GM10847 (cell line): ENCODE measurements around the gene TMCC1.

Experiments used
- POLR2A ChIP-seq: IDR thresholded peaks from 2 replicates; pipeline ENCODE4 v1.6.1; 2011; ENCODE audit not compliant: insufficient read length; ENCODE audit errors: extremely low read depth

TMCC1 gene

DNA sequence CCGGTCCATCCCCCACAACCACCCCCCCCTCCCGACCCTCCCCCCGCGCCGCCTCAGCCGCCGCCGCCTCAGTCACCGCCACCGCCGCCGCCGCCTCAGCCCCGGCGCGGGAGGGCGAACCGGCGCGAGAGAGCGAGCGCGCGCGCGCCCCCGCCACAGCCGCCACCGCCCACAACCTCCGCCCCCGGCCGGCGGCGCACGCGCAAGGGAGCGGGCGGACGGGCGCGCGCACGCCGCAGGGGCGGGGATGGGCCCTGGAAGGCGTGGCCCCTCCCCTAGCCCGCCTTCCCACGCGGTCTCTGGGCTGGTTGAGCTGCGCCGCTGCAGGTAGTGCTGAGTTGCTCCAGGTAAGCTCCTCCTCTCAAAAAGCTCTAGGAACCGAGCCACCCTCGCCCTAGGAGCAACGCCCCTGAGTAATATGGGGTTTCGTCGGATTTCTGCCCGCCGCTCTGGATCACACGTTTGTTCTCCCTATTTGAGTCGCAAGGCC is at the start of gene TMCC1:
TSS of gene TMCC1 (minus strand) at position 131 of the 490 bp plus-strand sequence.
- peak; percentile 63 for TF ChIP-seq POLR2A

DNA sequence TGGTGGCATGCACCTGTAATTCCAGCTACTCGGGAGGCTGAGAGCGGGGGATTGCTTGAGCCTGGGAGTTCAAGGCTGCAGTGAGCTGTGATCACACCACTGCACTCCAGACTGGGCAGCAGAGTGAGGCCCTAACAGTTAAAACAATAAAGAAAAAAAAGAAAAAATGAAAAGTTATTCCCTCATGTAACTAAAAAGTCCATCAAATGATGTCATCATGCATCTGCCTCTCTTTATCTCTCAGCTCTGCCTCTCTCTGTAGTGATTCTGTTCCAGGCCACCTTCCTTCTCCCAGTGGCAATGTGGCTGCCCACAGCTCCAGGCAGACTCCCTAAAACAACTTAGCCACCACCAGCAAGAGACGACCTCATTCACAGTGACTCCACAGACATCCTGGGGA is 49.5 kb upstream of the TMCC1 start:
- no peak for TF ChIP-seq POLR2A

DNA sequence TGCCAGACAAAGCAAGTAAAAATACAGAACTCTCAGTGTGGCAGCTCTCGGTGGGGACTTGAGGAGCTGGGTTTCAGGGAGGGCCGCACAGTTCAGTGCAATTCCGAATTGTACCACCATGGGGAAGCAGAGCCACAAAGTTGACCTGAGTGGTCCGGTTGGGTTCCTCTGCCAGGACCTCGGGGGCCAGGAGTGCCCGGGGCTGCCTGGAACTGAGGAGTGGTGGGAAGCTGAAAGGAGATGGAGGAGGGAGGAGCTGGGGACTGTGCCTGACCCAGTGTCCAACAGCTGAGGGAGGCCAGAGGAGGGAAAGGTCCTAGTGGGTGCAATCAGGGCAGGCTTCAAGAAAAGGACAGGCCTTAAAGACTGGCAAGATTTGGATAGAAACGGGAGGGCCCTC is 48.8 kb upstream of the TMCC1 start:
- TF ChIP-seq POLR2A = no peak

DNA sequence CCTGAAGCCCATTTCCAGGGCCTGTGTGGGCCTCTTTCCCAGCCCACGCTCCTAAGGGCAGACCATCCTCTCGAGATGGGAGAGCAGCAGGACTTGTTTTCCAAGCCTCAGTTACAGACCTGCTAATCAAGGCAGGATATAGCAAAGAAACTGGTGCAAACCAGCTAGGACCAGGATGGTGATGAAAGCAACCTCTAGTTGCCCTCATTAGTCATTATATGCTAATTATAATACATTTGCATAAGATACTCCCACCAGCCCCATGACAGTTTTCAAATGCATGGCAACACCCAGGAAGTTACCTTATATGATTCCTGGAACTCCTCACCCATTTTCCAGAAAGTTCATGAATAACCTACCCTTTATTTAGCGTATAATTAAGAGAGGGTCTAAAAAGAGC is 46.6 kb upstream of the TMCC1 start:
- TF ChIP-seq POLR2A = no peak

DNA sequence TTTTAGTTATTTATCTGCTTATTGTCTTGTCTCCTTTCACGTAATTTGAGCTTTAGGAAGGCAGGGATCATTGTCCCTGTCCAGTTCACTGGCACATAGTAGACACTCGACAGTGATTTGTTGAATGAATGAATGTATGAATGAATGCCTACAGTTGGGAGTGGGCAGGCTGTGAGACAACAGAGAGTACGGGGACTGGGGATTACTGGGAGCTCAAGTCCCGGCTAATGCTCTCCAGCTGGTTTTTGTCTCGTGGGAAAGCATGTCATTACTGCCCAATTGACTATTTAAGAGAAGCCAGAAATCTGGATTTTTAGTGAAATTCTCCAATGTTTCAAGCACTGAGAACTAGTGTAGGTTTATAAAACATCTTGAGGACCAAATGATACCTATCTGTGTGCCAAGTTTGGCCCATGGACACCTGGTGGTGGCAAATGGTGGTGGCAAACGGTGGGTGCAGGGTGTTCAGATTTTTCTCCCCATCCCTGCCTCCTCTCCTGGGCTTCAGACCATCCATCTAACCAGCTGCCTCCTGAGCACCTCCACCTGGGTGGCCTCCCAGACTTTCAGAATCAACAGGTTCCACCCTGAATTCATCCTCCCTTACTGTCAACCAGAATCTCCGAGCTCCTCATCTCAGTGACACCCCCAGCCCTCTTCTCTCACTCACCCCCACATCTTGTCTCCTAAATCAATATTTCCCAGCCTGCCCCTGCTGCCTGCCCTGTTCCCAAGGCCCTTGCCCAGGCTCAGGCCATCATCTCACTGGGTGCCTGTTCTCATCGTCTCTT is 44.8 kb upstream of the TMCC1 start:
- no peak for TF ChIP-seq POLR2A

DNA sequence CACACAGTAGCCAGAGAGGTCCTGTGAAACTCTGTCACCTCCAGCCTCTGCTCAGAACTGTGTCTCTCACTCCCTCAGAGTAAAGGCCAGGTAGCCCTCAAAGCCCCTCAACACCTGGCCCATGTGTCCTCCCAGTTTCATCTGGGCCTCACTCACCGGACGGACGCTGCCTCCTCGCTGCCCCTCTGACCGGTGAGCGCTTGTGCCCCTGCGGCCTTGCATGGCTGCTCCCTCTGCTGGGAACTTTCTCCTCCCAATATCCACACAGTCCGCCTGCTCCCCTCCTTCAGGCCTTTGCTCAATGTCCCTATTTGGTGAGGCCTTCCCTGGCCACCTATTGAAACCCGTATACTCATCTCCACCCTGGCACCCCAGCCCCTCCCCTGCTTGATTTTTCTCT is 44.2 kb upstream of the TMCC1 start:
- TF ChIP-seq POLR2A = no peak

DNA sequence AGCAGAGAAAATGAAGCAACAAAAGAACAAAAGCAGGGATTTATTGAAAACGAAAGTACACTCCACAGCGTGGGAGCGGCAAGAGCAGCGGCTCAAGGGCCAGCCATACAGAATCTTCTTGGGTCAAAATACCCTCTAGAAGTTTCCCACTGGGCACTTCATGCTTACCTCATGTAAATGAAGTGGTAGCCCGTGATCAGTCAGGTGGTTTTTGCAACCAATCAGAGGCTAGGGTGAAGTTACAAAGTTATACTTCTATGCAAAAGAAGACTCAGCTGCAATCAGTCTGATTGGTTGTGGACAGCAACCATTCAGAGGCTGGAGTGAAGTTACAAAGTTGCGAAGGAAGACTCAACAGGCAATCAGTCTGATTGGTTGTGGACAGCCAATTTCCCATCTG is 43.2 kb upstream of the TMCC1 start:
- TF ChIP-seq POLR2A = no peak

DNA sequence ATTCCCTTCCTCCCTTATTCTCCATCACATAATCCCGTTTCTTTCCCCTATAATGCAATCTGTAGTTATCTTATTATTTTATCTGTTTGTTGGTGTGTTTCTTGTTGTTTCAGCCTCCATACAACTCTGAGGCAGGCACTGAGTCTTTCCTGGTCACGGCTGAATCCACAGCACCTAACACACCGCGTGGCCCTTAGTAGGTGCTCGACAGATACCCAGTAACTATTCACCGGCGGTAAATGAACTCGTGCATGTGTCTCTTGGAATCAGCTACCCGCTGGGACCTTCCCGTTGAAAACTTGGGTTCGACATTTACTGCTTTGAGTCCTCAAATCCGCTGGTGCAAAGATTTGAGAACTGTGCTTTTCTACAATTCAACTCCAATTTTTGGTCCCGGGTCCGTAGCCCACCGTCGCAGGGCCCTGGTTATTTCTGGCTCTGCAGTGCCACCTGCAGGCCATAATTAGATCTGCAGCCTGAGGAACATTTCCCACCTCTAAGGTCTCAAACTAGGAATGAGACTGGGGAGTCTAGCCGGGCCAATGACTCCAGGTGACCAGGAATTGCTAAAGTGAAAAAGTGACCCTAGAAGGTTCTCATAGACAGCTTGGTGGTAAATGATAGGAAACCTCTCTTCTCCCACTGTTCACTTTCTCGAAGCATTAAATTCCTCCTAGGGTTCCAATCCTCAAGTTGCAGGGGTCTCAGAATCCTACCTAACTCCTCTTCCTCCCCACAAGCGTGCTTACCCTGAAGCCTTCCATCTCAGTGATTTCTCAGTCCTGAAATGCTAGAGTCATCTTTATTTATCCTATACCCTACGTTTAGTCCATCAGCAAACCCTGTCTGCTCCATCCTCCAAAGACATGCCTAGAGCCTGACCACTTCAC is 41.0 kb upstream of the TMCC1 start:
- no peak for TF ChIP-seq POLR2A

DNA sequence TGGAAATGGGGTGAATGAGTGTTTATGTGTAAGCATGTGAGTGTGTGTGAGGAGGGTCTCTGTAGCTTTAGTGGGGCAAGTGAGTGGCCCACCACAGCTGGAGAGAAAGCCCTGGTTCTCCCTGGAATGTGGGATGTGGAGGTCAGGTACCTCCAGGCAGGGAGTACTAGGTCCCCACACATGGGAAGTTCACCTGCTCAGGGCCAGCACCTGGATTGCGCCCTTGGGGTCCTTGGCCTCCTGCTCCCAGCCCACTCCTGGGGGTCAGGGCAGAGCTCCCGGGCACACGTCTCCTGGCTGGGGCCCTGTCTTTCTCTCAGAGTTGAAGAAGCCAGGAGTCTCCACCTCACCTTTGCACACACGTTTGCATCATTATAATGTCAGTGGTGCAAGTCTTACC is 40.0 kb upstream of the TMCC1 start:
- no peak for TF ChIP-seq POLR2A

DNA sequence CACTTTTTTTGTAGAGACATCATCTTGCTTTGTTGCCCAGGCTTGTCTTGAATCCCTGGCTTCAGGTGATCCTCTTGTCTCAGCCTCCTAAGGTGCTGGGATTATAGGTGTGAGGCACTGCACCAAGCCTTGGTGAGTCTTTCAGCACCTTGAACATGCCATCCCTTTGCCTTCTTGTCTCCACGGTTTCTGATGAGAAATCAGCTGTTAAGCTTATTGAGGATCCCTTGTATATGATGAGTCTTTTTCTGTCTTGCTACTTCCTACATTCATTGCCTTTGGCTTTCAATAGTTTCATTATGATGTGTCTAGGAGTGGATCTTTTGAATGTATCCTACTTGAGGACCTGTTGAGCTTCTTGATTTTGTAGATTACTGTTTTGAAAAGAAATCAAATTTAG is 35.9 kb upstream of the TMCC1 start:
- no peak for TF ChIP-seq POLR2A

DNA sequence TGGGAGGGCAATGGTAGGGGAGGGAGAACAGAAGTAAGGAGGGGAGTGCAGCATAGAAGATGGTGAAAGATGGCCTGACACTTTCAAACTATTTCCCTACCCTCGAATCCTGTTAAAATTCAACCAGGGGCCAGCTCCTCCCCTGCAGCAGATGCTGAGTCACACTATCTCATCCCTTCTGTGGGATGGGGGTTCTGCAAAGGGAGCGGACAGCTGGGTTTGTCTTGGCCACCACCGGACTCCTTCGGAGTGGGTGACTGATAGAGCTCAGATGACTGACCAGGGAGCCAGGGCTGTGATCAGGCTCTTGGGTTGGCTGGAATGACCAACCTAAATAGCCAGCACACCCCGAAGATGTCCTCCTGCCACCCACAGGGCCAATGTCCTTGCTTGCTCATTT is 33.6 kb upstream of the TMCC1 start:
- no peak for TF ChIP-seq POLR2A

DNA sequence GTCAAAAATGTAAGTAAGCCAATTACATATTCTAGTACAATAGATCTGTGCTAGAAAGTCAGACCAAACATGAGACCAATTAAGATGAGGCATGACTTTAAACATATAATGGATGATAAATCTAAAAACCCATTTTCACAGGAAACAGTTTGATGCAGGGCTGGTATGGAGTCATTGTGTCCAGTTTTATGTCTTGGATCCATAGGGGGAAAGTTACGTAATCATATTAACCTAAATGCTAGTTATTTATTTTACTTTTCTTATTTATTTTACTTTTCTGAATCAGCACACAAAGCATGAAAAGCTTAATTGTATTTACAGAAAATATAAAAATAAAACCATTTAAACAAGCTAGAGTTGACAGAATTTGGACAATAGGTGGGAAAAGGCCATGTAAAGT is 26.3 kb upstream of the TMCC1 start:
- no peak for TF ChIP-seq POLR2A

DNA sequence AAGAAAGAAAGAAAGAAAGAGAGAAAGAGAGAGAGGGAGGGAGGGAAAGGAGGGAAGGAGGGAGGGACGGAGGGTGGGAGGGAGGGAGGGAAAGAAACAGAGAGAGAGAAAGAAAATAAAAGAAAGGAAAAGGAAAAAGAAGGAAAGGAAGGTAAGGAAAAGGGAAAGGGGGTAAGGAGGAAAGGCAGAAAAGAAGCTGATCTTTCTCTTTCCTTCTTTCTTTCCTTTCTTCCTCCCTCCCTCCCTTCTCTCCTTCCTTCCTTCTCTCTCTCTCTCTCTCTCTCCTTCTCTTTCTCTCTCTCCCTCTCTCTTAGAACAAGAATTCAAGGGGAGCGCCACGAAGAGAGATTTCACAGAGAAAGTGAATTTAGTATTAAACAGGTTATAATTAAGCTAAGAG is 25.8 kb upstream of the TMCC1 start:
- no peak for TF ChIP-seq POLR2A

DNA sequence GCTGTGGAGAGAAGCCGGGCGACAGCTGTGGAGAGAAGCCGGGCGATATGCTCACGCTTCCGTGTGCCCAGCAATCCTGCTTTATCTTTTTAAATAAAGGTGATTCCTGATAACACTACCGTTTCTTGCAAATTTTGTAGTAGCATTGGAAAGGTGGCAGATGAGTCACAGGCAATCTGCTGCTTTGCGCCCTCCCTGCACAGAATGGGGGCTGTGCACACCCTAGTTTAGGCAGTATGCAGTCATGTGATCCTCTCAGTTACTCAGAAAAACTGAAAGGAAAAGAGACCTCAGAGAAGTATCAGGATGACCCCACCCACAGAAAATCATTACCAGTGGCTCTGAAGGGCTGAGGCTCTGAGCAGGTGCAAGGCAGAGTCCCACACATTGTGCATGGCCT is 24.9 kb upstream of the TMCC1 start:
- no peak for TF ChIP-seq POLR2A

DNA sequence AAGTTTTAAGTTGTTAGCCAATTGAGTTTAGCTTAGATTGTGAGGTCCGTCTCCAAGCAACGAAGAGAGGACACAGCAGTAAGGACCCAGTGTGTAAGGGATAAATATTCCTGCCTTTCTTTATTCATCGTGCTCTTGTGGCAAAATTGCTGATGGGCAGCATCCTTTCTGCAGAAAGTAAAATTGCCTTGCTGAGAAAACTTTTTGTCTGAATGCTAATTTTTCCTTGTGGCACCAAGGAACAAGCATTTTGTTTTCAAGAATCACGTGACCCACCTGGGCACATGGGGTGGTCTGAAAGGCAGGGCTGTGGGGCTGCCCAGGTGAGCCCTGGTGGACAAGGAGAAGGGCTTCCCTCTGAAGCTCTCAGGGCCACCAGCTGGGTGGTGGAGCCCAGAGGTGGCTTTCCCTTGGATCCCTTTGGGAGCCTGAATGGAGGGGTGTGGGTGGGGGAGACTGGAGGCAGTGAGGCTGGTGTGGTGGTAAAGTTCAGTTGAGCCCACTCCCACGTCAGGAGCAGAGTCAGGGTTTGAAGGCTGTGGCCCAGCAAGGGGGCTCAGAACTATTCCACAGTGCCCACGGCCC is 24.0 kb upstream of the TMCC1 start:
- TF ChIP-seq POLR2A = no peak

DNA sequence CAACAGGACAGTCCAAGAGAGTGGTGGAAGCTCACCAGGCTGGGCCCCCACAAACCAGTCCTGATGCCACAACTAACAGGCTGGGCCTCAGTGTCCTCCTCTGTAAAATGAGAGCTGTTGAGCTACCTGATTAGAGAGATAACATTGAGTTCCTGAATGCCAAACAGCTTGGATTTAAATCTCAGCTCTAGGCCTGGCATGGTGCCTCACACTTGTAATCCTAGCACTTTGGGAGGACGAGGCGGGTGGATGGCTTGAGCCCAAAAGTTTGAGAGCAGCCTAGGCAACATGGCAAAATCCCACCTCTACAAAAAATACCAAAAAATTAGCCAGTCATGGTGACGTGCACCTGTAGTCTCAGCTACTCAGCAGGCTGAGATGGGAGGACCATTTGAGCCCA is 20.1 kb upstream of the TMCC1 start:
- TF ChIP-seq POLR2A = no peak
